ENCODE results near the gene OR6C6. TPM values are rescaled to one million over a fixed set of nuclear protein-coding genes. Genes with fewer than 3 reads are reported as not detected.
"Not testable (repeated sequence)": the region's sequence is repeated elsewhere in the genome, so short reads cannot be mapped to it uniquely, and the experiment has no call there.

The OR6C6 gene
- polyA plus RNA-seq (2011; rRNA removed) (not detected in 2 replicates), polyA minus RNA-seq (2011; rRNA and poly(A)+ RNA removed) (not detected in 2 replicates)

DNA sequence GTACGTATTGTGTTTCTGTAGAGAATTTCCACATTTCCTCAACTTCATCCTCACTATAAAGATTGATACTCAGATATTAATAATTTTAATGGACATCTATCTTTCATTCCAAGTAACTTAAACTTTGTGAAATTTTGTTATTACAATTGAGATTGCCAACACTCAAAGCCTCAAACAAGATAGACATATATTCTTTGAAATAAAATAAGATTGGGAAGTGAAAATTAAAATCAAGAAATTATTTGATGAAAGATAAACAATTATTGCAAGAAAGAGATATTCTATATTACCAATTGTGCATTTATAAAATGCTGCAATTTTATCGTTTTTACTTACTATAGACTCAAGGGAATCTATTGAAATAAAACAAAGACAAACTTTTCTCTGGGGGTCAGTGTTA, at the start of gene OR6C6:
Gene OR6C6 (minus strand): TSS at position 101 of the 400 bp plus-strand sequence. CDS start 1,337 bp downstream, outside the sequence.
- Histone ChIP-seq H3K27ac (ENCODE audit: low read depth, low read length) (no peak within 1 kb of the TSS), H3K9me3 (ENCODE audit: control insufficient read depth, insufficient read depth, low read length) (no peaks in the 10 kb centered on the region), H3K4me3 (ENCODE audit: low read depth, low read length) (no peak within 1 kb of the TSS), H3K27me3 (ENCODE audit: control insufficient read depth, insufficient read depth, low read length) (no peaks in the 10 kb centered on the region)
- CTCF ChIA-PET: no interaction called here
- TF ChIP-seq, protein P1, sequence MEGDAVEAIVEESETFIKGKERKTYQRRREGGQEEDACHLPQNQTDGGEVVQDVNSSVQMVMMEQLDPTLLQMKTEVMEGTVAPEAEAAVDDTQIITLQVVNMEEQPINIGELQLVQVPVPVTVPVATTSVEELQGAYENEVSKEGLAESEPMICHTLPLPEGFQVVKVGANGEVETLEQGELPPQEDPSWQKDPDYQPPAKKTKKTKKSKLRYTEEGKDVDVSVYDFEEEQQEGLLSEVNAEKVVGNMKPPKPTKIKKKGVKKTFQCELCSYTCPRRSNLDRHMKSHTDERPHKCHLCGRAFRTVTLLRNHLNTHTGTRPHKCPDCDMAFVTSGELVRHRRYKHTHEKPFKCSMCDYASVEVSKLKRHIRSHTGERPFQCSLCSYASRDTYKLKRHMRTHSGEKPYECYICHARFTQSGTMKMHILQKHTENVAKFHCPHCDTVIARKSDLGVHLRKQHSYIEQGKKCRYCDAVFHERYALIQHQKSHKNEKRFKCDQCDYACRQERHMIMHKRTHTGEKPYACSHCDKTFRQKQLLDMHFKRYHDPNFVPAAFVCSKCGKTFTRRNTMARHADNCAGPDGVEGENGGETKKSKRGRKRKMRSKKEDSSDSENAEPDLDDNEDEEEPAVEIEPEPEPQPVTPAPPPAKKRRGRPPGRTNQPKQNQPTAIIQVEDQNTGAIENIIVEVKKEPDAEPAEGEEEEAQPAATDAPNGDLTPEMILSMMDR (IDR thresholded peaks at IDR 0.05; ENCODE audit: low read depth, low read length): no peak
- DNase-seq (ENCODE audit: low read depth, low spot score): no peak
- POLR2A ChIA-PET: no interaction called here

DNA sequence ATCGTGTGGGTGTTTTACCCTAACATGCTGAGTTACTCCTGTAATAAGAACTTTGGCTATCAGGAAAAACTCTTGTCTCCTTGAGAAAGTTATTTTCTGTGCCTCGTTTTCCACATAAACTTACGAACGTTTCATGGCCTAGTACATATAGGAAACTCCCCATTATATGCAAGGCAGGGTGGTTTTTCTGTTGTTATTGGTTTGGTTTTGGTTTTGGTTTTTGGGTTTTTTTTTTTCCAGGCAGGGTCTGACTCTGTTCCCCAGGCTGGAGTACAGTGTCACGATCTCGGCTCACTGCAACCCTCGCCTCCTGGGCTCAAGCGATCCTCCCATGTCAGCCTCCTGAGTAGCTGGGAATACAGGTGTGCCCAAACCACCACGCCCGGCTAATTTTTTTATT, 39.6 kb upstream of the OR6C6 start:
- TF ChIP-seq, protein P1 (IDR thresholded peaks at IDR 0.05; ENCODE audit: low read depth, low read length): no peak
- no peak for DNase-seq (ENCODE audit: low read depth, low spot score)
- ChIA-PET POLR2A (no interaction called here), CTCF (no interaction called here)
- no peaks in the 10 kb centered on the region for H3K27me3 ChIP-seq (ENCODE audit: control insufficient read depth, insufficient read depth, low read length)
- H3K9me3 ChIP-seq (ENCODE audit: control insufficient read depth, insufficient read depth, low read length): no peaks in the 10 kb centered on the region
- no peak overlapping the region for H3K4me3 ChIP-seq (ENCODE audit: low read depth, low read length)
- H3K27ac ChIP-seq (ENCODE audit: low read depth, low read length): no peak overlapping the region

DNA sequence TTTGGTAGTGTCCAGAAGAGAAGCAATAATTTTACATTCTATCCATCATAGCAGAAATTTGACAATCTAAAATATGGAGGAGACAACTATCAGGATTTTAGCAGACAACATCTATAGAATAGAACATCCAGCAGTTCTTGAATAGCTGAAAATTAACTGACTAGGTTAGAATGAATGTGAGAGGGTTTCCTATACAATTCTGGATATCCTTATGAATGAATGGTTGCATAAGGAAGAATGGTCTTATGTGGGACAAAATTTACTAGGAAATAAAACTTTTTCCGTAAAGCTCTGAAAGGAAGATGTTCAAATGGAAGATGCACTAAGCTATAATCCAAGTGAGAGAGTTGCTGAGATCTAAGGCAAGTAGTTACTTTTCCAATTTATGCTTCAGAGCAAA, 34.1 kb upstream of the OR6C6 start, which contains the start of gene OR6C3:
Gene OR6C3 (plus strand): TSS at position 301 of the 400 bp plus-strand sequence. CDS start 955 bp downstream, outside the sequence.
- ChIA-PET CTCF (no interaction called here), POLR2A (no interaction called here)
- Histone ChIP-seq H3K27me3 (ENCODE audit: control insufficient read depth, insufficient read depth, low read length) (no peaks in the 10 kb centered on the region), H3K4me3 (ENCODE audit: low read depth, low read length) (no peak within 1 kb of the TSS), H3K27ac (ENCODE audit: low read depth, low read length) (no peak within 1 kb of the TSS), H3K9me3 (ENCODE audit: control insufficient read depth, insufficient read depth, low read length) (no peaks in the 10 kb centered on the region)
- DNase-seq (ENCODE audit: low read depth, low spot score): no peak
- TF ChIP-seq, protein P1 (IDR thresholded peaks at IDR 0.05; ENCODE audit: low read depth, low read length): no peak

DNA sequence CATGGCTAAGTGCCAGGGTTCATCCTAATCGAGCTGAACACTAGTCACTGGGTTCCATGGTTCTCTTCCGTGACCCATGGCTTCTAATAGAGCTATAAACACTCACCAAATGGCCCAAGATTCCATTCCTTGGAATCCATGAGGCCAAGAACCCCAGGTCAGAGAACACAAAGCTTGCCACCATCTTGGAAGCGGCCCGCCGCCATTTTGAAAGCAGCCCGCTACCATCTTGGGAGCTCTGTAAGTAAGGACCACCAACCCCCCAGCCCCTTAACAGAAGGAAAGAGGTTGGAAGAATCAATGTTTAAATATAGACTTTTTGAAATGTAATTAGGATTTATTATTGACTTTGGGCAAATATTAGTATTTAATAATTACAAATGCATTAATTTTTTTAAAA, 29.4 kb upstream of the OR6C6 start:
- H3K9me3 ChIP-seq (ENCODE audit: control insufficient read depth, insufficient read depth, low read length); H3K27ac ChIP-seq (ENCODE audit: low read depth, low read length); DNase-seq (ENCODE audit: low read depth, low spot score); H3K27me3 ChIP-seq (ENCODE audit: control insufficient read depth, insufficient read depth, low read length); H3K4me3 ChIP-seq (ENCODE audit: low read depth, low read length); POLR2A ChIA-PET; CTCF ChIA-PET: not testable (repeated sequence)

DNA sequence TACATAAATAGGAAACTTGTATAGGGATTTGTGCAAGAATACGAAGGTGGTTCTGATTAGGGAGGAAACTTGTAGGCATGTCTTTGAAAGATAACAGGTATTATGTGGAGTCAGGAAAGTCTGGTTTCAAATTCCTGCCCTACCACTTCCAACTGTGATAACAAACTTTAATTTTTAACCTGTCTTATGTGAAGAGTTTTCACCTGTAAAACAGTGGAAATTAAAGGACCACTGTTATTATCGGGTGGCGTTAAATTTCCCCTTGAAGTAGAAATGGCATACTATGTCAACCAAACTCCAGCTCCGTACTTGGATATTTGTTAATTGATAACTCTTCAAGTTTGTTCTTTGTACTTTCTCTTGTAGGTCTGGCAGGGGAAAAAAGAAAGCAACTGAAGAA, 23.8 kb upstream of the OR6C6 start:
- no peak overlapping the region for H3K27ac ChIP-seq (ENCODE audit: low read depth, low read length)
- no peak for DNase-seq (ENCODE audit: low read depth, low spot score)
- H3K4me3 ChIP-seq (ENCODE audit: low read depth, low read length): no peak overlapping the region
- no peaks in the 10 kb centered on the region for H3K9me3 ChIP-seq (ENCODE audit: control insufficient read depth, insufficient read depth, low read length)
- POLR2A ChIA-PET: no interaction called here
- TF ChIP-seq, protein P1 (IDR thresholded peaks at IDR 0.05; ENCODE audit: low read depth, low read length): no peak
- no peaks in the 10 kb centered on the region for H3K27me3 ChIP-seq (ENCODE audit: control insufficient read depth, insufficient read depth, low read length)
- CTCF ChIA-PET: no interaction called here

DNA sequence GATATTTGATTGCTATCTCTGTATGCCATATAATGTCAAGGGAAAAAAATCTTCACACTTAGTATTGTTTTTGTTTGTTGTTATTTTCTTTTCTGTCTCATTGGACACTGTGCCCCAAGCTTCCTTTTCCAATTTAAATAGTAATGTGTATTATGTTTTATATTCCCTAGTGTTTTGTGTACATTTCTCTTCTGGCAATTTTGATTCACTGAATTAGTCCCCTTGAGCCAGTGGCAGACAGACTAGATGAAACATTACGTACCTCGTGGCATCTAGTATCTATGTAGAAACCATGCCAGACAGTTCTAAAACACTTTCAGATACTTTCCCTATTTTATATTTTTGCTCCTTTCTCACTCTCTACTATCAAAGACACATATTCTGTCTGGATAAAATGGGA, 17.7 kb upstream of the OR6C6 start, which contains the start of gene OR6C1:
Gene OR6C1 (plus strand): TSS at position 301 of the 400 bp plus-strand sequence. CDS start 6,257 bp downstream, outside the sequence.
- H3K27ac ChIP-seq (ENCODE audit: low read depth, low read length): no peak within 1 kb of the TSS
- no peak within 1 kb of the TSS for H3K4me3 ChIP-seq (ENCODE audit: low read depth, low read length)
- TF ChIP-seq, protein P1 (IDR thresholded peaks at IDR 0.05; ENCODE audit: low read depth, low read length): no peak
- H3K9me3 ChIP-seq (ENCODE audit: control insufficient read depth, insufficient read depth, low read length): no peaks in the 10 kb centered on the region
- ChIA-PET CTCF (no interaction called here), POLR2A (no interaction called here)
- DNase-seq (ENCODE audit: low read depth, low spot score): no peak
- H3K27me3 ChIP-seq (ENCODE audit: control insufficient read depth, insufficient read depth, low read length): no peaks in the 10 kb centered on the region

Measured in AG04450 (cell line).